NCI-H2196 (cell line): Measurements from ENCODE around the gene NUMB.
"Not testable (repeated sequence)": the region's sequence is repeated elsewhere in the genome, so short reads cannot be mapped to it uniquely, and the experiment has no call there.

Experiments used
- DNase-seq: peaks from one replicate; lab custom pipeline; 2025; ENCODE audit not compliant: unreplicated experiment; lab: John Stamatoyannopoulos, UW

The NUMB gene

DNA sequence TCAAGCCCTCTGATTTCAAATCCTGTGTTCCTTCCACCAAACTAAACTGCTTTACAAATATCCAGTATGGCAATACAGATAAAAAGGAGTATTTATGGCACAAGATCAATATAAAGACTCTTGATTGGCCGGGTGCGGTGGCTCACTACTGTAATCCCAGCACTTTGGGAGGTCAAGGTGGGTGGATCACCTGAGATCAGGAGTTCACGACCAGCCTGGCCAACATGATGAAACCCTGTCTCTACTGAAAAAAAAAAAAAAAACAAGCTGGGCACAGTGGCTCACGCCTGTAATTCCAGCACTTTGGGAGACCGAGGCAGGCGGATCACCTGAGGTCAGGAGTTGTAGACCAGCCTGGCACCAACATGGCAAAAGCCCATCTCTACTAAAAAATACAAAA, 35.3 kb downstream of the NUMB start:
- DNase-seq, result not testable (repeated sequence)

DNA sequence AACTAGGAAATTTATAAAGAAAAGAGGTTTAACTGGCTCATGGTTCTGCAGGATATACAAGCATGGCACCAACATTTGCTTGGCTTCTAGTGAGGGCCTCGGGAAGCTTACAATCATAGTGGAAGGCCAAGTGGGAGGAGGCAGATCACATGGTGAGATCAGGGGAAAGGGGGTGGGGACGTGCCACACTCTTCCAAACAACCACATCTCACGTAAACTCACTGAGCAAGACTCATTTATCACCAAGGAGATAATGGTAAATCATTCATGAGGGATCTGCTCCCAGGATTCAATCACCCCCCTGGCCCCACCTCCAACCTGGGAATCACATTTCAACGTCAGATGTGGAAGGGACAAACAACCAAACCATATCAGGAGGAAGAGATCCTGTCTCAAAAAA, 35.8 kb downstream of the NUMB start:
- no peak for DNase-seq

DNA sequence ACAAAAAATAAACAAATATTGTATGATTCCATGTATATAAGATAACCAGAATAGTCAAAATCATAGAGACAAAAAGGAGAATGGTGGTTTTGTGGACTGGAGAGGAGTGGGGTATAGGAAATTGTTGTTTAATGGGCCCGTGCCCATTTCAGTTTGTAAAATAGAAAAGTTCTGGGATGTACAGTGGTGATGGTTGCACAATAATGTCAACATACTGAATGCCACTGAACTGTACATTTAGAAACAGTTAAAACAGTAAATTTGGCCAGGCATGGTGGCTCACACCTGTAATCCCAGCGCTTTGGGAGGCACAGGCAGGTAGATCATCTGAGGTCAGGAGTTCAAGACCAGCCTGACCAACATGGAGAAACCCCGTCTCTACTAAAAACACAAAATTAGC, 40.1 kb downstream of the NUMB start:
- DNase-seq, result no peak

DNA sequence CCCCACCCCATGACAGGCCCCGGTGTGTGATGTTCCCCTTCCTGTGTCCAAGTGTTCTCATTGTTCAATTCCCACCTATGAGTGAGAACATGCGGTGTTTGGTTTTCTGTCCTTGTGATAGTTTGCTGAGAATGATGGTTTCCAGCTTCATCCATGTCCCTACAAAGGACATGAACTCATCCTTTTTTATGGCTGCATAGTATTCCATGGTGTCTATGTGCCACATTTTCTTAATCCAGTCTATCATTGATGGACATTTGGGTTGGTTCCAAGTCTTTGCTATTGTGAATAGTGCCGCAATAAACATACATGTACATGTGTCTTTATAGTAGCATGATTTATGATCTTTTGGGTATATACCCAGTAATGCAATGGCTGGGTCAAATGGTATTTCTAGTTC, 52.1 kb downstream of the NUMB start:
- not testable (repeated sequence) for DNase-seq

DNA sequence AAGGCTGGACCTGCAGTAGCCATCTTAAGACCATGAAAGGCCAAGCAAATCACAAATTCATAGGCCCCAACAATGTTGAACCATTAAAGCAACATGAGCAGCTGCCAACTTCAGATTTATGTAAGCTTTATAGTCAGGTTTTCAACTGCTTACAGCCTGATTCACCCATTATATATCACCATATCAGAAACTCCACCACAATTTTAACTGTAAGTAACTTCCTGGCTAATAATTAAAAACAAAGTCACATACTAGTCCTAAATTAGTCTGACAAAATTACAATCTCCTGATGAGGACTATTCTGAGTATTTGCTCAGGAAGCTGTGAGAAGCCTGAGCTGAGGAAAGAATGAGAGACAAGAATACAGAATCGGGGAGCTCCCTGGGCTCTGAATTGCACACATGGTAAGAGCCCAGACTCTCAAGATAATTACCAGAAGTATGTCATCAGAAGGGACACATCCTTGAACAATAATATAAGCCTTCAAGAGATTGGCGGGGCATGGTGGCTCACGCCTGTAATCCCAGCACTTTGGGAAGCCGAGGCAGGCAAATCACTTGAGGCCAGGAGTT, 55.1 kb downstream of the NUMB start:
- DNase-seq, result no peak

DNA sequence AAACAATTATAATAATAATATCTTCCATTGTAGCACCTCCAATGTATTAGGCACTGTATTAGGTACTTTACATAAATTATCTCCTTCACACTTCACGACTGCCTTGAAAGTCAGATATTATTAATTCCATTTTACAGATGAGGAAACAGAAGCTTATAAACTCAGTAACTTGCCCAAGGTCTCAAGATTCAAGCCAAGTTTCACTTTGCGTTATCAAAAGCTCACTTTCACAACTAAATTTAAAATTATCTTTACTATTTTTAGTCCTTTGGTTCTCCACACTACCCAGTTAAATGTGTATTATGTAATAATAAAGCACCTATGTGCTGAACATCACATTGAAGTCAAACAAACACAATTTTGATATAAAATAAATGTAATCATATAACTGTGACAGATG, 55.8 kb downstream of the NUMB start:
- no peak for DNase-seq

DNA sequence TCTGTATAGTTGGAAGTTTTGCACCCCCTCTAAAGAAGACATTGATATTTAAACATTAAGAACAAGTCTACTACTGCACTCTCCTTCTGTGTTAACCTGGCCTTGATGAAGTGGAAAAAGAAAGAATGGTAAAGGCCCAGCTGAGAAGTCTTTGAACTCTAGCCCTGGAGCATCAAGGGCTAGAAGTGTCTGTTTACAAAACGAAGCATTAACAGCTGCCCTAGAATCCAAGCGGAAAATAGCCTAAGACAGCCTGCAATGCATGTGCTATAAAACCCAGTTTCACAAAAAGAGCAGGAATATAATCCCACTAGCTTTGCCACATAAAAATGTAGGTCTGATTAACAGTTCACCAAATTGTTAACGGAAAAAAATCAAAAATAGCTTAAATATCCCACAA, 60.5 kb downstream of the NUMB start:
- no peak for DNase-seq

DNA sequence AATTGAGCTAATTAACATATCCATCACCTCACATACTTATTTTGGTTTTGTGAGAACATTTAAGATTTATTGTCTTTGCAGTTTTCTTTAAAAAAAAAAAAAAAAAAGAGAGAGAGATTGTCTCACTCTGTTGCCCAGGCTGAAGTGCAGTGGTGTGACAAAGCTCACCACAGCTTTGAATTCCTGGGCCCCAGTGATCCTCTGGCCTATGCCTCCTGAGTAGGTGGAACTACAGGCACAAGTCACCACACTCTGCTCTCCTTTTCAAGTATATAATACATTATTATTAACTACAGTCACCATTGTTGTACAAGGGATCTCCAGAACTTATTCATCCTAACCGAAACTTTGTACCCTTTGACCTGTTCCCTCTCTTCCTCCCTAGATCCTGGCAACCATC, 64.0 kb downstream of the NUMB start:
- DNase-seq, result no peak

DNA sequence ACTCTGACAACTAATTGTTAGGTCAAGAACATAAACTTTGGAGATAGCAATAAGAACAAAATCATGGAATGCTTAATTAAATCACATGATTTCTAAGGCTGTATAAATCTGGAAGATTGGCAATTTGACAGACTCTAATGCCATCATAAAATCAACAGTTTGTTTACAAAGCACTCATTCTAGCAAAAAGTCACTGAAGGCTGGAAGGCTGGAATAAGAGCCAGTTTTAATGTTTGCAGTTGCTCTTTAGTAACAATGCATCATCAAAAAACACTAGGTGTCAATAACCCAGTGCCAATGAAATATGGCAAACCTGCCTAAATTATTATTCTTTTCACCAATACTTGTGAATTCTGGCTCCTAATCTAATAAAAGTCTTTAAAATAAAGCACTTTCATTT, 65.0 kb downstream of the NUMB start:
- DNase-seq, result peak; percentile 42

DNA sequence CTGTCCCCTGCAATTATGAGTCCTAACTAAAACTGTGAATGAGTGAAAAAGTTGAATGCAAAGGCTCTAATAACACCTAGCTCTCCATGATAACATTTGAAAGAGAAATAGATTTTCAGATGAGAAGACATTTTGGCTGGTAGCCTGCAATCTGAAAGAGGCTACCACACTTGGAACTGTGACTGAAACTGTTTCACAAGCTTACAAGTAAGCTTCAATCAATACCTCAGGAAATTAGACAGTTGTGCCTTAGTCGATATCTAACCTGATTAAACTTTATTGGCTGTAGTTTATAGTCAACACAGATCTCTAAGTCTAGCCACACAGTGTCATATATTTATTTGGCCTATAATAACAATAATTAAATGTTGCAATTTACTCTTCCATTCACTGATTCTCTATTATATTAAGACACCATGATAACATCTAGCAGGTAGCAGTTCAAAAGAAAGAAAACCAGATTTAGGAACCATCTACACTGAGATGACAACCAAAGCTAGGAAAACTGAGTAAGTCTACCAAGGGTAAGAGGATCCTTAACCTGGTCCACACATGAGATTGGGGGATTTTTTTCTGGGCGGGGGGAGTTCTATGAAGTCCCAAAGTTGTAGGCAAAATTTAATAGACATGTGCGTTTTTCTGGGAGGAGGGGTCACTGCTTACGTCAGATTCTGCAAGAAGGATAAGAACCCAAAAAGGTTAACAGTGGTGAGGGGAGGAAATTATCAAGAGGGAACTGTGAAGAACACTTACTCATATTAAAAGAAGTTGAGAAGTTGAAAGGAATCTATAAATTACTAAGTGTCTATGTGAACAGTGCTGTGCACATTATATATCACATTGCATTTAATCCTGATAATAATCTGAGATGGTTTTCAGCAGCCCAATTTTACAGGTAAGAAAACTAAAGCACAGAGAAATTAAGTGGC, 65.8 kb downstream of the NUMB start:
- DNase-seq, result no peak

DNA sequence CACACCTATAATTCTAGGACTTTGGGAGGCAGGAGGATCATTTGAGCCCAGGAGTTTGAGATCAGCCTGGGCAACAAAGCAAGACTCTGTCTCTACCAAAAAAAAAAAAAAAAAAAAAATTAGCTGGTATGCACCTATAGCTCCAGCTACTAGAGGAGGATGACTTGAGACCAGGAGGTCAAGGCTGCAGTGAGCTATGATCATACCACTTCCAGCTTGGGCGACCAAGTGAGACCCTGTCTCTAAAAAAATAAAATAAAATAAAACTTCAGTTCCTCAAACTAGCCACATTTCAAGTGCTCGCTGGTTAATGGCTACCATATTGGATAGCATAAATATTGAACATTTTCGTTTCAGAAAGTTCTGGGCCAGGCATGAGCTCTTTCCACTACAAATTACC, 70.5 kb downstream of the NUMB start:
- DNase-seq, result not testable (repeated sequence)

DNA sequence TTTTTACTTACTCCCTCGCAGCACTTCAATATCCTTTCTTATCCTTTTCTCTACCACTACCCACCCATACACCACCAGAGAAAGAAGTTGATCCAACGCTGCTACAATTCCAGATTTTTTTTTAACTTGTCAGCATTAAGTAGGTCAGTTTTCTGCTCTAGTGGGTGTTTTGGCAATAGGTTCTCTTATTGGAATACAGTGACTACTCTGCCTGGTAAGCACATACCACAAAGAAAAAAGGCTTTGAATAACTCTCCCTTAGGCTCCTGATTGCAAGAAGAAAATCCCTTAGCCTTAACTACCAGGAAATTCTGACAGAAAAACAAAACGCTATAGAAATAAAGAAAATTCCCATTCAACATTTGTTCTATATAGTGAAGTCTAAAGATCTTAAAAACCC, 72.0 kb downstream of the NUMB start:
- no peak for DNase-seq

DNA sequence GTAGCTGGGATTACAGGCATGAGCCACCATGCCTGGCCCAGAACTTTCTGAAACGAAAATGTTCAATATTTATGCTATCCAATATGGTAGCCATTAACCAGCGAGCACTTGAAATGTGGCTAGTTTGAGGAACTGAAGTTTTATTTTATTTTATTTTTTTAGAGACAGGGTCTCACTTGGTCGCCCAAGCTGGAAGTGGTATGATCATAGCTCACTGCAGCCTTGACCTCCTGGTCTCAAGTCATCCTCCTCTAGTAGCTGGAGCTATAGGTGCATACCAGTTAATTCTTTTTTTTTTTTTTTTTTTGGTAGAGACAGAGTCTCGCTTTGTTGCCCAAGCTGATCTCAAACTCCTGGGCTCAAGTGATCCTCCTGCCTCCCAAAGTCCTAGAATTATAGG, 73.3 kb downstream of the NUMB start:
- not testable (repeated sequence) for DNase-seq

DNA sequence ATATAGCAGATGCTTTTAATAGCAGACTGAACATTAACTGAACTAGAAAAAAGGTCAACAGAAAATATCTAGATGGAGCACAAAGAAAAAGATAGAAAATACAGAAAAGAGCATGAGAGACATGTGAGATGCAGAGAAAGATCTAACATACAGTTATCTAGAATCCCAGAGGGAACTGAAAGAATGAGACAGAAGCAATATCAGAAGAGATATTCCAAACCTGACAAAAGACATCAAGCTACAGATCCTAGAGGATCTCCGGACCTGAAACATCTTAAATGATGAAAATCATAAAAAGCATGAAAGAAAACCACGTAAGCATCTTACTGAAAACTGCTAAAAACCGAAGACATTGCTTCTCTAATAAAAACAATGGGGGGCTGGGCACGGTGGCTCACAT, 75.0 kb downstream of the NUMB start:
- DNase-seq, result no peak

DNA sequence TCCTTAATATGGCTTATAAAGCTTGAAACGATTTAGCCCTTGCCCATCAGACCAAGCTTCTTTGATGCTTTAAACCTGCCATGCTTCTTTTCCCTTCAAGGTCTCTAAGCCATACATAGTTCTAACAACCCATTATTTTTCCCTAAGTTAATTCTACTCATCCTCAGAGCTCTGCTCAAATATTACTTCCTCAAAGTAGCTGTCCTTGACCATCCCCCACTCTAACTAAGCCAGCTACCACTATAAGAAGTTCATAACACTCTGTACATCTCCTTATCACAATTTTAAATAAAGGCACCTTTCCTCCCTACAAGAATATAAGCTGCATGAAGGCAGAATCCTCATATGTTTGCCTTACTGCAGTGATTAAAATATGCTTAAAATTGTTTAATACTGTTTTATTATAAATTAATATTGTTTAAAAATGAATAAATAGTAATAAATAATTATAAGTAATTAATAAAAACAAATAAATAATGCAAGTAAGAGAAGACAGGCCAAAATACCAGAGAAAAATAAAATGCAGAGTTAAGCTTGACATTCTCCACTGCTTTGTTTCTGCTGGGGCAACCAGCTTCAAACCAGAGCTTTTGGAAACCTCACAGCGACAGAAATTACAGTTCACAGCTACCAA, 76.8 kb downstream of the NUMB start:
- DNase-seq, result no peak

DNA sequence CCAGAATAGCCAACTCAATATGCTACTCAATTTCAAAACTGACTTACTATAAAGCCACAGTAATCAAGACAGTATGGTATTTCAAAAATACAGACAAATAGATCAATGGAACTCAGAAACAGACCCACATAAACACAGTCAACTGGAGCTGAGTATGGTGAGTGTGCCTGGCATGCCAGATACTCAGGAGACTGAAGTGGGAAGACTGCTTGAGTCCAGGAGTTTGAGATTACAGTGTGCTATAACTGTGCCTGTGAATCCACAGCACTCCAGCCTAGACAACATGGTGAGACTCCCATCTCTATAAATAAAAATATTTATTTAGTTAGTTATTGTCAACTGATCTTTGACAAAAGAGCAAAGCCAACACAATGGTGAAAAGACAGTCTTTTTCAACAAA, 81.8 kb downstream of the NUMB start:
- DNase-seq, result no peak

DNA sequence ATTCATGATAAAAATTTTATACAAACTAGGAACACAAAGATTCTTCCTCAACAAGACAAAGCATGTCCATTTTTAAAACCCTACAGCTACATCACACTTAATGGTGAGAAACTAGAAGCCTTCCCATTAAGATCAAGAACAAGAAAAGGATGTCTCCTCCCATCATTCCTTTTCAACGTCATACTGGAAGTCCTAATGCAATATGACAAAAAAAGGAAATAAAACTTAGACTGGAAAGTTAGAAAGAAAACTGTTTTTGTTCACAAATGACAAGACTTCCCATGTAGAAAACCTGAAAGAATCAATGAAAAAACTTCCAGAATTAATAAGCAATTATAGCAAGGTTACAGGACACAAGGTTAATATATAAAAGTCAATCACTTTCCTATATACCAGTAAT, 82.5 kb downstream of the NUMB start:
- DNase-seq, result no peak

DNA sequence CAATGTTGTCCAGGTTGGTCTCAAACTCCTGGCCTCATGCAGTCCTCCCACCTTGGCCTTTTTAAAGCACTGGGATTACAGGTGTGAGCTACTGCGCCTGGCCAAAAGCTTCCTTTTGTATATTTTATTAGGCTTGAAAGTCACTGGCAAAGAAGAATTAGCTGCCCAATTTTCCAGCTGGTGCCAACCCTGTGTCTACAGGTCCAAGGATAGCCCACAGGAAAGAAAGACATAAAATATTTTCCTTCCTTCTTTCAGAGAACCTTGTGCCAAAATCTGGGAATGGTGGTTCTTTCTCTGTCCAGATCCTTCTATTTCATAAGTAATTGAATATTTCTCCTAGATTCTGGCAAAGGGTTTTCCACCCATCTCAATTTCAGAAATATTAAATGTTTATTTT, 84.1 kb downstream of the NUMB start:
- DNase-seq, result no peak

DNA sequence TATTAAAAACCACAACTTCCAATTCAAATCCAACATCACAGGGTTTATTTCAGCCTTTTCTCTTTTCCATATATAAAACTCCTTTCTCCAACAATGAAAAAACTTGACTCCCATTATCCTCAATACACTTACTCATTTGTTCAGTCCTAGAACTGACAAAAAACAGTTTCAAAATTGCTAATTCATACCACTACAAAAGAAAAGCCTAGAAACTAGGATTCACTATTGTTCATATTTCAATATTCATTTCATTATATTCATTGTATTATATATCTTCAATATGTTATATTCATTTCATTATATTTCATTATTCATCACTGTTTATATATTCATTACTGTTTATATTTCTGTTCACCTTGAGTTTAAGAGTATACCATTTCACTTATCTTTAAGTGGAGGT, 85.8 kb downstream of the NUMB start:
- DNase-seq, result no peak

DNA sequence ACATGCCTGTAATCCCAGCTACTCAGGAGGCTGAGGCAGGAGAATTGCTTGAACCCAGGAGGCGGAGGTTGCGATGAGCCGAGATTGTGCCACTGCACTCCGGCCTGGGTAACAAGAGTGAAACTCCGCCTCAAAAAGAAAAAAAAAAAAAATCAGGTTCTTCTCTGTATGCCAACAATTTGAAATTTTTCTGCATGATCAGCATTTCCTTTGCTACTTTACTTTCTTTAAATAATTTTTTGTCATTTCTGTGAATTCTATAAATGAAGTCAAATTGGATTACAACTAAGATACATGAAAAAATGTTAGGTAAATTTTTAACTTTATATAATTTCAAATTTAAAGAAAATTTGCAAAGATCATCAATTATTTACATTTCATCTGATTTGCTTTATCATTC, 87.8 kb downstream of the NUMB start:
- no peak for DNase-seq

DNA sequence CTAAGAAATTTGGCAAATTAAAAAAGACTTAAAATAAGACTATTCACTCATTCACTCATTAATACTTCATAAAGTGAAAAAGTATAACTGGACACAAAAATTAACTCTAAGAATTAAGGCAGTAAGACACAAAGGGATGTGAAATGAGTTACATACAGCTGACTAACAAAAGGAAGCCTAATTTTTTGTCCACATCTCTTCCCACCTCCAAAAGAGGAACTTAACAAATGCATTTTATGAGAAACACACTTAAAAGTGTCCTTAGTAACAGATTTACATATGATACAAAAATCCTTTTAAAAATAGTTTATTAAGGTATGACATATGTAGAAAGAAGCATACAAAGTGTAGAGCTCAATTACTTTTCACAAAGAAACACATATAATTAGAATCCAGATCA, 88.9 kb downstream of the NUMB start:
- no peak for DNase-seq

DNA sequence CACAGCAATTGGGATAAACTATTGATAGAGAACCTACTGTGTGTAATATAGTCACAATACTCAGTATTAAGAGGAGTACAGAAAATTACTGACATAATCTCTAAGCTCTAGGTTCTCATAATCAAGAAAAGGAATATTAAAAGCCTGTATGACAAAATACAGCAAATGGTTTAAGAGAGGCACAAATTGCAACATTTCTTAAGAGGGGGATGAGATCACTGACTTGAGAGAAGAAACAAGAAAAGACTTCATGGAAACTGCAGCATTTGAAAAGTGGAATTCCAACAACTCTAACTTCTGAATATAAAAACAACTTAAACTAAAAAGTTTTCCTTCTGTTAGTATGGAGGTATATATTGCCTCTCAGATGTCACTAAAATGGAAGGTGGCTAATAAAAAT, 89.7 kb downstream of the NUMB start:
- no peak for DNase-seq
